ENCODE results near the gene PRUNE2. TPM values are rescaled to one million over a fixed set of nuclear protein-coding genes. Genes with fewer than 3 reads are reported as not detected.
"Not testable (repeated sequence)": the region's sequence is repeated elsewhere in the genome, so short reads cannot be mapped to it uniquely, and the experiment has no call there.

Gene PRUNE2
- total and polyA plus RNA-seq, 2 of the 8 experiments (the other 6 are each of a cell fraction or from before 2014, with no cell fraction given), result 5.5 to 13.3 TPM

GRCh38 chr9:76858248-76858647 is 47.7 kb downstream of the PRUNE2 start:
- H4K20me1 ChIP-seq (replicated peaks in 1 of 2; ENCODE audit: control insufficient read depth in 1 of 2, insufficient read depth in 2 of 2, low read length in 2 of 2); CTCF ChIA-PET (ENCODE audit: partially characterized antibody); H2BK120ac ChIP-seq (replicated peaks; ENCODE audit: low read depth, low read length); H3K4me1 ChIP-seq (replicated peaks in 1 of 4; ENCODE audit: control insufficient read depth in 3 of 4, insufficient read depth in 4 of 4, low read length in 3 of 4); POLR2A ChIA-PET (ENCODE audit: partially characterized antibody); H4K5ac ChIP-seq (ENCODE audit: insufficient read length, low read depth, low read length); FAIRE-seq; H3K23me2 ChIP-seq (ENCODE audit: low read depth, low read length); H3K9ac ChIP-seq (replicated peaks in 1 of 4; ENCODE audit: extremely low read depth in 1 of 4, low read depth in 3 of 4, low read length in 3 of 4); H3K4me3 ChIP-seq (ENCODE audit: extremely low read depth in 1 of 4, insufficient read depth in 2 of 4, low read depth in 3 of 4, low read length in 4 of 4); H2BK15ac ChIP-seq (ENCODE audit: low read length); H2AFZ ChIP-seq (ENCODE audit: low read length); H3K56ac ChIP-seq (replicated peaks; ENCODE audit: insufficient read length, low read depth, low read length); H3K79me2 ChIP-seq (ENCODE audit: control insufficient read depth in 1 of 2, insufficient read depth in 2 of 2, low read length in 2 of 2); H3K9me3 ChIP-seq (ENCODE audit: insufficient read depth in 2 of 2, low read depth in 1 of 2, low read length in 1 of 2); H3K14ac ChIP-seq (ENCODE audit: insufficient read length); H2BK12ac ChIP-seq (ENCODE audit: low read depth, low read length); H2BK5ac ChIP-seq (ENCODE audit: low read depth, low read length); H3K27ac ChIP-seq (ENCODE audit: low read depth, low read length); H4K8ac ChIP-seq (ENCODE audit: extremely low read depth, insufficient read depth, low read length); H2AK5ac ChIP-seq (ENCODE audit: low read depth, low read length); H2BK20ac ChIP-seq (ENCODE audit: low read length); H3K18ac ChIP-seq (ENCODE audit: extremely low read depth, low read length); H3K4me2 ChIP-seq (ENCODE audit: insufficient read depth in 1 of 2, low read depth in 2 of 2, low read length in 2 of 2); H3K27me3 ChIP-seq (replicated peaks in 1 of 4; ENCODE audit: control insufficient read depth in 3 of 4, extremely low read depth in 1 of 4, insufficient read depth in 3 of 4, low read length in 3 of 4); H3K79me1 ChIP-seq (ENCODE audit: low read depth, low read length); H4K91ac ChIP-seq (replicated peaks; ENCODE audit: insufficient read length, low read length); H3K36me3 ChIP-seq (ENCODE audit: control insufficient read depth in 2 of 4, insufficient read depth in 4 of 4, low read length in 3 of 4); H3K4ac ChIP-seq (replicated peaks; ENCODE audit: insufficient read length, low read depth, low read length); H3K23ac ChIP-seq (ENCODE audit: insufficient read length); DNase-seq (ENCODE audit: low read depth in 1 of 2, low spot score in 2 of 2): not testable (repeated sequence)
- WGBS, 2 experiments (ENCODE audit: extremely low coverage in 1 of 2, insufficient coverage in 1 of 2, insufficient read length in 1 of 2, insufficient replicate concordance in 2 of 2, low coverage in 1 of 2, low lambda C conversion rate in 2 of 2, missing lambda C conversion rate in 1 of 2), result 90% methylated on average over 2 of the region's 2 CpGs; no CpG with 5 or more reads in 1 of the 2 experiments

Data from H1 (cell line).